ENCODE measurements around the gene ZDHHC11B.
"Not testable (repeated sequence)": the region's sequence is repeated elsewhere in the genome, so short reads cannot be mapped to it uniquely, and the experiment has no call there.

The ZDHHC11B gene

DNA sequence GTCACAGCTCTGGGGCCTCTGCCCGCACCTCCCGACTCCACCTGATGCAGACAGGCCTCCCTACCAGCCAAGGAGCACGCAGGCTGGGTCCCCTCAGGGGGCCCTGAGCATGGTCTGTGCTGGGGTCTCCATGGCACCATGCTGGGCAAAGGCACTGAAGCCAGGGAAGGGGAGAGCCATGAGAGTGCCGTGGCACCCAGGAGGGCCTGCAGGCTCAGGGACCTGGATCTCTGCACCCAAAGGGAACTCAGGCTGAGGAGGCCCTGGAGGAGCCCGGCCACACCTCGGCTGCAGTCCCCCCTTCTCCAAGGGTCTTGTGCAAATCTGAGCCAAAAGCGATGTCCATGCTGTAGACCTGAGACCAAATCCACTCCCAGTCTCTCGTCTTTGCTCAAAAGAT, 32.5 kb downstream of the ZDHHC11B start:
- not testable (repeated sequence) for DNase-seq

DNA sequence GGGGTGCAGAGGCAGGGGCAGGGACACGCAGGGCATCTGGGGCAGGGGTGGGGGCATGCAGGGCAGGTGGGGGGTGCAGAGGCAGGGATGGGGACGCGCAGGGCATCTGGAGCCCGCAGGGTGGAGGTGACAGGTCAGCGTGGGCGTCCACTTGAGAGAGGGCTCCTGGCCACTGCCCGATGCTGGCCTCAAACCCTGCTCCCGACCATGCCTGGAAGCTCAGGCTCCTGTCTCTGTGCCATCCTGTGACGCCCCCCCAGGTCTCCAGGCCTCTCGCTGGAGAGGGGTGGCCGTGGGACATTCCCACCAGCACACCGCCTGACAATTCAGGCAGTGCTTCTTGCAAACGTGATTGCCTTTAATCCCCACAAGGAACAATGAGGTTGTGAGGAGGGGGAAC, 33.0 kb downstream of the ZDHHC11B start:
- DNase-seq = no peak

DNA sequence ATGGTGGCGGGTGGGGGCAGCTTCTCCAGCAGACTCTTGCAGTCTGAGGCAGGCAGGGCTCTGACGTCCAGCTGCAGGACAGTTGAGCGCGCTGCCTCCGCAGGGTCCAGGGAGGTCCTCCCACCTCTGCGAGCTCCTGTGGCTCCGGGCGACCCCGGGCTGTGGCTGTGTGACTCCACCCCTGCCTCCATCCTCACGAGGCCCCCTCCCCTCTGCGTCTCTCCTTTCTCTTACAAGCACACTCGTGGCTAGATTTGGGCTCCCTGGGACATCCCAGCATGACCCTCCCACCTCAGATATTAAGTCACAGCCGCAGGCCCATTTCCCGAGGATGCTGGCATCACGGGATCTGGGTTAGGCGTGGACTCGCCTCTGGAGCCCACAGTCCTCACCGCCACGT, 34.3 kb downstream of the ZDHHC11B start:
- DNase-seq = not testable (repeated sequence)

GRCh38 chr5:749101-749670, 35.3 kb downstream of the ZDHHC11B start:
- no peak for DNase-seq

GRCh38 chr5:748011-748980, 36.2 kb downstream of the ZDHHC11B start:
- not testable (repeated sequence) for DNase-seq

- DNase-seq = not testable (repeated sequence)
These were observed 37.2 kb downstream of the ZDHHC11B start for GRCh38 chr5:747303-747844.

DNA sequence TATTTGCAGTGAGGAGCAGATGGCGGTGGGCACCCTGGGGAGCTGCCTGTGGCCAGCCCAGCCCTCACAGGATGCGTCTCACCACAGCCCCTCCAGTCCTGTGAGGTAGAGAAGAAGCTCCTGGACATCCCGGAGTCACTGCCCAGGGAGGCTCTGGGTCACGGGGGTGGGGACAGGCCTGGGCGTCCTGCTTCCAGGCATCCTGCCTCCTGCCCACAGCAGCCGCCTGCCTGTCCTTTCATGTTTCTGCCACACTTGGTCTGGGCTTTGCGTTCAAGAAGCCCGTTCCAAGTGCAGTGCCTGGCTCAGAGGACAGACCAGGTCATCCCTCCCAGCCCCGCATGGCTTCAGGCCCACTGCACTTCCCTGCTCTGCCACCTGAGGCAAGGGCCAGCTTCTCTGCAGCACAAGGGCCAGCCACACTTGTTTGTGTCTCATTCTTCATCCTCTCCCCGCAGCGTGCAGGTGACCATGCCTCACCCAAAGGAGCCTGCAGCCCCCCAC, 38.2 kb downstream of the ZDHHC11B start:
- DNase-seq = no peak

GRCh38 chr5:745272-746142, 39.0 kb downstream of the ZDHHC11B start:
- DNase-seq = not testable (repeated sequence)

DNA sequence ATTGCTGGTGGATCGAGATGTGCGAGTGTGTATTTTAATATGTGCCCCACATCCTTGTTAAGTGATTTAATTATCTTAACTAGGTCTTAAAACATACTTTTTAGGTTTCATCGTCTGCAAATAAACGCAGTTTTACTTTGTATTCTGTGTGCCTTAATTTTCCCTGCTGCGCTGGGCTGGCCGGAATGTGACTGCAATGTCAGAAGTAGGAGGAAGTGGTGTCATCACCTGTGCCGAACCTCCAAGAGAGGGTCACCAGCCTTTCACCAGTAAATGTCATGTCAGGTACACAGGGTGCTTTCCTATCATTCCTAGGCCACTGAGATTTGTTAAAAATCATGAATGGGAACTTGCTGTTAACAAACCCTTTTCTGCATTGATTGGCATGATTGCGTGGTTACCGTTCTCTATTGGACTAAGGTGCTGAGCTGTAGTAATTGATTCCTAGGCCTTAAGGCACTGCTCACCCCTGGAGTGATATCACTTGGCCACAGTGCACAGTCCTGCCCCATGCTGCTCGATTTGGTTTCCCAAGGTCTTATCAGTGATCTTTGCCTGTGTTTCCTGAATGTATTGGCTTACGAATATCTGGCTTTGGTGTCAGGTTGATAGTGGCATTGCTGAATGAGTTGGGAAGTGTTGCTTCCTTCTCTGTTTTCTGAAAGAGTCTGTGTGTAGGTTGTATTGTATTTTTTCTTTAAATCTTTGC, 40.7 kb downstream of the ZDHHC11B start:
- DNase-seq = not testable (repeated sequence)

- not testable (repeated sequence) for DNase-seq
These were observed 42.3 kb downstream of the ZDHHC11B start for GRCh38 chr5:742276-742675.

GRCh38 chr5:734145-734544, 50.4 kb downstream of the ZDHHC11B start:
- DNase-seq = not testable (repeated sequence)

DNA sequence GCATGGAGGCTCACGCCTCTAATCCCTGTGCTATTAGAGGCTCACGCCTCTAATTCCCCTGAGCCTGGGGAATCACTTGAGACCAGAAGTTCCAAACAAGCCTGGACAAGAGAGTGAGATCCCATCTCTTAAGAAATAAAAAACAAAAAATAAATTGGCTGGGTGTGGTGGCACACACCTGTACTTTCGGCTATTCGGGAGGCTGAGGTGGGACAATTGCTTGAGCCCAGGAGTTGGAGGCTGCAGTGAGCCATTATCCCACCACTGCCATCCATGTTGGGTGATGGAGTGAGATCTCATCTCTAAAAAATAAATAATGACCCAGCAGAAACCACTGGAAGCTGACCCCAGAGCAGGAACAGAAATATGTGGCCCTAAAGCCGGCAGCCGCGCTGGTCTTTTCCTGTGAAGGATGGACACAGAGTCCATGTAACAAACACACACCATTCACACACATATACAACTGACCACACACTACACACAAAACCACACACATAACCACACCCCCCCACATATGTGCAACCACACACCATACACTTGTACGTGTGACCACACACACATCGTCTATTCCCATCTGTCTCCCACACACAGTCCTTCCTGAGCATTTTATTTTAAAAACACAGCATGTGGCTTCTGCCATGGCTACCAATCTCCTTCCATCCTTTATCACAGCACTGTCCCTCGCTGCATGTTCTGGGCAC, 51.6 kb downstream of the ZDHHC11B start:
- not testable (repeated sequence) for DNase-seq

- not testable (repeated sequence) for DNase-seq
These were observed 55.3 kb downstream of the ZDHHC11B start for GRCh38 chr5:729225-729624.

DNA sequence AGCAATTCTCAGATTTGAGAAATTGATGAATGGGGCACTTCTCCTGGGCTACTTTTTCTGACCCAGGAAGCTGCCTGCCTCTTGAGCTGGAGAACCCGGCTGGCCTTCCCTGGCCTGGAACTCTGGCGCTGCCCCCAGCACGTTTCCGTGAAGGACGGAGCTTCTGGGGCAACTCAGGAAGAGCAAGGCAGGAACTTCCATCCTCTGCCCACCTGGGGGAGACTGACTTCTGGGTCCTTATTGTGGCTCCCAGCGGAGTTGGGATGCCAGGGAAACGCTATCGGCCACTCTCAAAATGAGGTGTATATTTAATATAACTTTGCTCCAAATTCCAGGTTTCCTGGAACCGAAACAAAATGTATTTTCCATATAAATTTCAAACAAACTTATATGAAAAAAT, 57.4 kb downstream of the ZDHHC11B start:
- DNase-seq = not testable (repeated sequence)

- not testable (repeated sequence) for DNase-seq
These were observed 60.7 kb downstream of the ZDHHC11B start for GRCh38 chr5:723865-724264.

DNA sequence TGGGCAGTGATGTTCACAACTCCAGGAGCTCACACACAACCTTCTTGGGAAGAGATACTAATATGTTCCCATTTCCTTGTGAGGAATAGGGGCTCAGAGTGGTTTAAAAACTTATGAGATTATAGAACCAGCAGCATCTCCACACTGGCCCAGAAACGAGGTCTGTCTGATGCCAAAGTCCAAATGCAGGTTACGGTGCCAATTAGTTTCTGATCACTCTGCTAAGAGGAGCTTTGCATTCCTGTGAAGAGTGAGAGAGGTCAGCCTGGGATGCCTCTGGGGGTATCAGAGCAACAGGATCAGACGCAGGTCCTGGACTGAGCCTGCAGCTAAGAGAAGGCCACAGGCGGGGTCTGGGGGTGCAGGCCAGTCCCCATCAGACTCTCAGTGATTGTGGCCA, 61.2 kb downstream of the ZDHHC11B start:
- not testable (repeated sequence) for DNase-seq

DNA sequence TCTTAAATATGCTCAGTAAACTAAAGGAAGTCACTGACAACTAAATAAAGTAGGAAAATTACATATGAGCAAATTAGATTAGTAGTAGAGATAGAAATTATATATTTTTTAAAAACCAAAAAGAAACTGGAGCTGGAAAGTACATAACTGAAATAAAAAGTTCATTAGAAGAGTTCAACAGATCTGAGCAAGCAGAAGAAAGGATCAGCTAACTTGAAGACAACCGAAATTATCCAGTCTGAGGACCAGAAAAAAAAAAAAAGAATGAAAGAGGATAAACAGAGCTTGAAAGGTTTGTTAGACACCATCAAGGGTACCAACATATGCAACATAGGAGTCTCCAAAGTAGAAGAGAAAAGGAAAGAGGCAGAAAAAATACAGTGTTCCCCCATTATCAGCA, 65.2 kb downstream of the ZDHHC11B start:
- DNase-seq = not testable (repeated sequence)

DNA sequence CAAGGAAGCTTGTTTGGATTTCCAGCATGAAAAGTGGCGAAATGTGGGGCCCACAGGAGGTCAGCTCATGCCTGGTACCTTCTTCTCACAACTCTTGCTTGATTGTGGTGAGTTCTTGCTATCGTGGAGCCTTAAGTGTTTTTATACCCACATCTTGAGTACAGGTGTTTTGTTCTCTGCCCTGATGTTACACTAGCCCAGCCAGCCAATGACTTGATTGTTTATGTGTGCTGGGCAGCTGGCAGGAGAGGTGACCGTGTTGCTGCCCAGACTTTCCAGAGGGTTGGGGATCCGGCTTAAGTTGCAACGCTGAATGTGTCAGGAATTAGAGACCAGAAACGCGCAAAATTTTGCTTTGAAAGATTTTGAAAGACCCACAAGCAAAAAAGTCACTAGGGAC, 67.4 kb downstream of the ZDHHC11B start:
- no peak for DNase-seq

- not testable (repeated sequence) for DNase-seq
These were observed 67.8 kb downstream of the ZDHHC11B start for GRCh38 chr5:716740-717139.

GRCh38 chr5:715636-716035, 68.9 kb downstream of the ZDHHC11B start:
- not testable (repeated sequence) for DNase-seq

All from activated gamma-delta T cell treated with Interleukin-2 at 50 U/mL for 16 hours (primary cell).